Measurements from ENCODE around the gene CPM.
"Not testable (repeated sequence)": the region's sequence is repeated elsewhere in the genome, so short reads cannot be mapped to it uniquely, and the experiment has no call there.

CPM gene

GRCh38 chr12:68806488-68807237, 126.3 kb downstream of the CPM start:
- DNase-seq (ENCODE audit: low read depth), result no peak

GRCh38 chr12:68805592-68806120, 127.3 kb downstream of the CPM start:
- DNase-seq (ENCODE audit: low read depth), result no peak

- no peak for DNase-seq (ENCODE audit: low read depth)
Measured at GRCh38 chr12:68804657-68805591, 128.0 kb downstream of the CPM start.

- DNase-seq (ENCODE audit: low read depth), result no peak
Measured at GRCh38 chr12:68803948-68804656, 128.9 kb downstream of the CPM start.

GRCh38 chr12:68802911-68803651, 129.9 kb downstream of the CPM start:
- not testable (repeated sequence) for DNase-seq (ENCODE audit: low read depth)

- DNase-seq (ENCODE audit: low read depth), result not testable (repeated sequence)
Measured at GRCh38 chr12:68802372-68802745, 130.6 kb downstream of the CPM start.

All from activated T-cell treated with anti-CD3 and anti-CD28 coated beads for 1 hour (primary cell).